Right hindlimb (tissue), 1 donor: ENCODE data around the gene OR1B1.
"Not testable (repeated sequence)": the region's sequence is repeated elsewhere in the genome, so short reads cannot be mapped to it uniquely, and the experiment has no call there.

Source experiments
- DNase-seq: peaks from one replicate; pipeline ENCODE4 v3.0.0-alpha.2; 2018

The OR1B1 gene

GRCh38 chr9:122657527-122657926 lies at the start of gene OR1B1:
Gene OR1B1 (minus strand): TSS chr9:122657627.
- DNase-seq = no peak

DNA sequence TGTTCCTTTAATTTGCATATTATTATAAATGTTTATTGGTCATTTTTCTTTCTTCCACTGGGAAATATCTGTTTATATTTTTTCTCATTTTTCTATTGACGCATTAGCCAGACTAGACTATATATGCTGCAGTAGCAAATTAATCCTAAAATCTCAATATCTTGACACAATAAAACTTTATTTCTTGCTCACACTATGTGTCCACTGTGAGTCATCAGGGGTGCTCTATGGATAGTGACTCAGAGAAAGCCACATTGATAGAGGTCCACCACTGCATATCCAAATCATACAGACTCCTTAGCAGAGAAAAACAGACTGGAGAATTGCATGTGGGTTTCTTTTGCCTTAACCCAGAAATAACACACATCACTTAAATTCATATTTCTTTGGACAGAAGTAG lies 38.3 kb upstream of the OR1B1 start:
- DNase-seq = no peak

DNA sequence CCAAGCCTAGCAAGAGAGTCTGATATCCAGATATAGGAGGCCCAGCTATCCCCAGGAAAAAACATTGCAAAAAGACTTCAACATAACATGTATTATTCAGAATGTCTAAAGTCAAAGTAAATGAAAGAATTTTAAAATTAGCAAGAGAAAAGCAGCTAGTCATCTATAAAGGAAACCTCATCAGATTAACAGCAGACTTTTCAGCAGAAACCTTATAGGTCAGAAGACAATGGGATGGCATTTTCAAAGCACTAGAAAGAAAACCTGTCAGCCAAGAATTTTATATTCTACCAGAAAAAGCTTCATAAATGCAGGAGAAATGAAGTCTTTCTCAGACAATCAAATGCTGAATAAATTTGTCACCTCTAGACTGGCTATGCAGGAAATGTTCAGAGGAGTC lies 27.4 kb upstream of the OR1B1 start:
- DNase-seq = no peak

DNA sequence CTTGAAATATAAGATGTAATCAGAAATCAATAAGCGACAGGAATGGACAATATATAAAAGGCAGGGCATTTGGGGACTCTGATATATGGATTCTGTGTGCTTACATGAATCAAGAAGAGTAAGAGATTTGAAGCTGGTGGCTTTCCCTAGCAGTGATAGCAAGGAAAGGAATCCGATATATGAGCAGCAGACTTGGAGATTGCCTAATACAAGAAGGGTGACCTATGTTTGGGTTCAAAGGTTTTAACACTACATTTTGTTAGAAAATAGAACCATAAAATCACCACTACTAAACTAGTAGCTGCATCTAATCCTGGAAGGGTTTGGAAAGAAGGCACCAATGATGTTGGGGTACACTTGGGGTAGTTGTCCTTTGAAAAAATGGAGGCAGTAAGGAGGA lies 15.1 kb upstream of the OR1B1 start:
- no peak for DNase-seq

DNA sequence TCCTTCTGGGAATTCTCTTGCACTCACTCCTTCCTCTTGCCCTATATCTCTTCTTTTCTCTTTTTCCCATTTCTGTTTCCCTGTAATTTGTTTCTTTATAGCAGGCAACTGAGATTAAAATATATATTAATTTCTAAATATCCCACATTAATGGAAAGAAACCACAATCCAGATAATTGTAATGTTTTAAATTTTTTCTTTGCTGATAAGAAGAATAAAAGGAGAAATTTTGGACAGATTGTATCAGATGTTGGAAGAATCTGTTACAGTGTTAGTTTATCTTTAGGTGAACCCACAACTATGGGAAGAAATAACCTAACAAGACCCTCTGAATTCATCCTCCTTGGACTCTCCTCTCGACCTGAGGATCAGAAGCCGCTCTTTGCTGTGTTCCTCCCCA lies 4.0 kb upstream of the OR1B1 start, which contains the start of gene OR1L1:
Gene OR1L1 (plus strand): TSS at position 301 of the 400 bp plus-strand sequence. CDS start 0 bp downstream, at position 301.
- DNase-seq = no peak

DNA sequence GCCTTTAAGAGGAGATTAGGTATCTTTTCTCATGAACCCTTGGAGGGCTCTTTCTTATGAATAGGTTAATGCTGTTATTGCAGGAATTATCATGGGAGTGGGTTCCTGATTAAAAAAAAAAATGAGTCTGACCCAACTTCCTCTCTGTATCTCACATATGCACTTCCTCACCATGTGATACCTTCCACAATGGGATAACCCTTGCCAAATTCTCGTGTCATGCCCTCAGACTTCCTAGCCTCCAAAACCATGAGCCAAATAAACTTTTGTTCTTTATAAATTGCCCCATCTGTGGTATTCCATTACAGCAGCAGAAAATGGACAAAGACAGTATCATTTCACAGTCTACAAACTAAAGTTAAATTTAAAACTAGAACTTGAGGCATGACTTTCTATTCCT lies 1.0 kb downstream of the OR1B1 start:
- no peak for DNase-seq

GRCh38 chr9:122642226-122642625 lies 15.2 kb downstream of the OR1B1 start:
- no peak for DNase-seq

GRCh38 chr9:122619996-122620395 lies 37.4 kb downstream of the OR1B1 start:
- DNase-seq = no peak

GRCh38 chr9:122614362-122614761 lies 43.1 kb downstream of the OR1B1 start, which contains the start of gene OR1Q1:
Gene OR1Q1 (plus strand): TSS chr9:122614738. CDS start chr9:122614738, 0 bp downstream.
- no peak for DNase-seq

DNA sequence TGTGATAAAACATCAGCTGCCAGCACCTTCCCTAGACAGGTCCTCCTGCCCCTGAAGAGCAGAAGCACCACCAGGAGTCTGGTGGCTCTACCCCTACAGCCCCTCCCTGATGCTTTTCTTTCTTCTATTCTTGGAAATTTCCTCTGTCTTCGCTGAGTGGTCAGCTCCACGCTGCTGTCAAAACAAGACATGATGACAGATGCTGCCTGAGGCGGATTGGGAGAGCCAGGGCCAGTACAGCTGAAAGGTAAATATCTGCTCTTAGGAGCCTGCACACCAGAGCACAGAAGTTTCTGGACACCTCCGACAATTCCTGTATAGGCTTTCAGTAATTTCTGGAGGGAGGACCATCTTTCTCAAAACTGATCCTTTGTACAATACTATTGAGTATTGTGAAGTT lies 47.6 kb downstream of the OR1B1 start:
- DNase-seq = no peak

DNA sequence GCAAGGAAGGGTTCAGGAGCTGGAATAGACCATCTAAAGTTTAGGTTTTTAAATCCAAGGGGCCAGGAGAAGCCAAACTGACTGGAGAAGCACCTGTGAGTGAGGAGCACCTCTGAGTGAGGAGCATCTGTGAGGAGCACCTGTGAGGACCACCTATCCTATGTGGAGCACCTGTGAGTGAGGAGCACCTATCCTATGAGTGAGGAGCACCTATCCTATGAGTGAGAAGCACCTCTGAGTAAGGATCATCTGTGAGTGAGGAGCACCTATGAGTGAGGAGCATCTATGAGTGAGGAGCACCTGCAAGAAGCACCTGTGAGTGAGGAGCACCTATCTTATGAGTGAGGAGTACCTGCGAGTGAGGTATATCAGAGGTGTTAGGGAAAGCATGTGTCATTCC lies 50.8 kb downstream of the OR1B1 start:
- DNase-seq = no peak

GRCh38 chr9:122605691-122606090 lies 51.7 kb downstream of the OR1B1 start:
- no peak for DNase-seq

DNA sequence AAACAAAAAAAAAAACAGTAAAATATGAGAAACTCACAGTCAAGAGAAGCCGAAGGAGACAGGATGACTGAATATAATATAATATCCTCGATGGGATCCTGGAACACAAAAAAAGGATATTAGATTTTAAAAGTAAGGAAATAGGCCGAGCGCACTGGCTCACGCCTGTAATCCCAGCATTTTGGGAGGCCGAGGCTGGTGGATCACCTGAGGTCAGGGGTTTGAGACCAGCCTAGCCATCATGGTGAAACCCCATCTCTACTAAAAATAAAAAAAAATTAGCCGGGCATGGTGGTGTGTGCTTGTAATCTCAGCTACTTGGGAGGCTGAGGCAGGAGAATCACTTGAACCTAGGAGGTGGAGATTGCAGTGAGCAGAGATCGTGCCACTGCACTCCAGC lies 74.1 kb downstream of the OR1B1 start, which contains the start of gene OR1L8:
Gene OR1L8 (minus strand): TSS at position 101 of the 400 bp plus-strand sequence. CDS start 14,907 bp downstream, outside the sequence.
- DNase-seq = not testable (repeated sequence)

DNA sequence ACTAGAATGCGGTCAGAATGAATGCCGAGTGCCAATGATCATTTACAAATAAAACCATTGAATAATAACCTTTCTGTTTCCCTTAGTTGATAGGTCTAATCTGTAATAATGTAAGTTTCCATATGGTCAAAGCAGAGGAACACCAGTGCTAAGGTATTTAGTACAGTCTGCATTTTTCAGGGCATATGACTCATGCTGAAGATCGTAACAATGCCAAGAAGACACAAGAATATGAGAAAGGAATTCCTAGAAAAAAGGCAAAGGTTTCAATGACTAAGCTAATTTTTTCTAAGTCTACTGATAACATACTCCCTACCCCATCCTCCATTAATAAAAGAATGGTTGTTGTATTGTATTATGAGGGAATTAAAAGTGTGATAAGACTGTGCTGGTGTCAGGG lies 77.1 kb downstream of the OR1B1 start:
- DNase-seq = no peak

GRCh38 chr9:122579874-122580273 lies 77.6 kb downstream of the OR1B1 start:
- DNase-seq = no peak
